ENCODE data around the gene NCOA1. TPM values are rescaled to one million over a fixed set of nuclear protein-coding genes. Genes with fewer than 3 reads are reported as not detected.

The NCOA1 gene
- total and polyA plus RNA-seq, 4 donors, result 6.5 to 26.6 (median 16.3) TPM

- 91% methylated on average over 1 of the region's 1 CpG for WGBS
- no peak overlapping the region for H3K9ac ChIP-seq (ENCODE audit: low read depth in 1 of 2, low read length in 2 of 2)
- H3K4me1 ChIP-seq (ENCODE audit: control insufficient read depth in 4 of 4, insufficient read depth in 4 of 4, low read length in 3 of 4), result no peaks in the 10 kb centered on the region
- no peak for DNase-seq (ENCODE audit: low spot score)
- no peak overlapping the region for H3K4me3 ChIP-seq (ENCODE audit: low read depth in 1 of 3, low read length in 3 of 3)
- no peak for TF ChIP-seq ZBTB33 (IDR thresholded peaks at IDR 0.05)
- no peak for TF ChIP-seq FOXA1 (IDR thresholded peaks at IDR 0.05)
- no peak for TF ChIP-seq SP1 (IDR thresholded peaks at IDR 0.05)
- no peak for TF ChIP-seq FOXA2 (IDR thresholded peaks at IDR 0.05)
- TF ChIP-seq YY1 (IDR thresholded peaks at IDR 0.05), result no peak
- no peak for TF ChIP-seq CTCF (IDR thresholded peaks at IDR 0.05; ENCODE audit: low read depth, low read length, missing input control)
- TF ChIP-seq EGR1 (IDR thresholded peaks at IDR 0.05; ENCODE audit: low read depth in 2 of 2), result no peak
- no peak for TF ChIP-seq NR2F2 (IDR thresholded peaks at IDR 0.05)
- TF ChIP-seq REST (IDR thresholded peaks at IDR 0.05), result no peak
- TF ChIP-seq RAD21 (IDR thresholded peaks at IDR 0.05), result no peak
- no peak for TF ChIP-seq RXRA (IDR thresholded peaks at IDR 0.05)
- TF ChIP-seq HNF4A (conservative IDR thresholded peaks at IDR 0.05), result no peak
- no peak for TF ChIP-seq ATF3 (IDR thresholded peaks at IDR 0.05)
- no peak for TF ChIP-seq JUND (IDR thresholded peaks at IDR 0.05)
- no peak for TF ChIP-seq TAF1 (conservative IDR thresholded peaks at IDR 0.05)
- no peak for TF ChIP-seq MAX (IDR thresholded peaks at IDR 0.05)
- TF ChIP-seq HNF4G (IDR thresholded peaks at IDR 0.05), result no peak
- no peaks in the 10 kb centered on the region for H3K27me3 ChIP-seq (ENCODE audit: control insufficient read depth in 4 of 4, insufficient read depth in 4 of 4, low read length in 3 of 4)
- no peak overlapping the region for H3K27ac ChIP-seq (ENCODE audit: low read depth in 1 of 2, low read length in 2 of 2)
- no peaks in the 10 kb centered on the region for H3K9me3 ChIP-seq (ENCODE audit: control insufficient read depth in 4 of 4, low read length in 3 of 4)
- H3K36me3 ChIP-seq (ENCODE audit: control insufficient read depth in 4 of 4, insufficient read depth in 3 of 4, low read depth in 1 of 4, low read length in 3 of 4), result peaks cover 3 to 17% (median 9%) of the 10 kb centered on the region in 4 donors
Observed at GRCh38 chr2:24742730-24743129, 251.7 kb downstream of the NCOA1 start.

GRCh38 chr2:24743924-24744323 lies 252.9 kb downstream of the NCOA1 start:
- WGBS, result 85% methylated on average over 3 of the region's 3 CpGs
- DNase-seq (ENCODE audit: low spot score), result no peak
- no peak overlapping the region for H3K27ac ChIP-seq (ENCODE audit: low read depth in 1 of 2, low read length in 2 of 2)
- no peak for TF ChIP-seq TAF1 (conservative IDR thresholded peaks at IDR 0.05)
- TF ChIP-seq FOXA1 (IDR thresholded peaks at IDR 0.05), result no peak
- no peak for TF ChIP-seq EGR1 (IDR thresholded peaks at IDR 0.05; ENCODE audit: low read depth in 2 of 2)
- no peak for TF ChIP-seq REST (IDR thresholded peaks at IDR 0.05)
- no peak for TF ChIP-seq HNF4A (conservative IDR thresholded peaks at IDR 0.05)
- TF ChIP-seq NR2F2 (IDR thresholded peaks at IDR 0.05), result no peak
- no peak for TF ChIP-seq FOXA2 (IDR thresholded peaks at IDR 0.05)
- TF ChIP-seq ATF3 (IDR thresholded peaks at IDR 0.05), result no peak
- TF ChIP-seq RAD21 (IDR thresholded peaks at IDR 0.05), result no peak
- H3K36me3 ChIP-seq (ENCODE audit: control insufficient read depth in 4 of 4, insufficient read depth in 3 of 4, low read depth in 1 of 4, low read length in 3 of 4), result peaks cover 3 to 17% (median 9%) of the 10 kb centered on the region in 4 donors
- H3K27me3 ChIP-seq (ENCODE audit: control insufficient read depth in 4 of 4, insufficient read depth in 4 of 4, low read length in 3 of 4), result no peaks in the 10 kb centered on the region
- H3K4me3 ChIP-seq (ENCODE audit: low read depth in 1 of 3, low read length in 3 of 3), result no peak overlapping the region
- no peaks in the 10 kb centered on the region for H3K4me1 ChIP-seq (ENCODE audit: control insufficient read depth in 4 of 4, insufficient read depth in 4 of 4, low read length in 3 of 4)
- H3K9ac ChIP-seq (ENCODE audit: low read depth in 1 of 2, low read length in 2 of 2), result no peak overlapping the region
- no peaks in the 10 kb centered on the region for H3K9me3 ChIP-seq (ENCODE audit: control insufficient read depth in 4 of 4, low read length in 3 of 4)

Data from liver (tissue), 9 donors.